Measurements from ENCODE around the gene YBX3. TPM values are rescaled to one million over a fixed set of nuclear protein-coding genes. Genes with fewer than 3 reads are reported as not detected.

YBX3 gene
- total RNA-seq, 2 donors from 2014 or later = 108 to 132 TPM

- no peak for DNase-seq
- H3K27ac Mint-ChIP-seq = no peak overlapping the region
- H3K27me3 Mint-ChIP-seq (ENCODE audit: low read depth) = no peaks in the 10 kb centered on the region
- no peak overlapping the region for H3K4me3 Mint-ChIP-seq
- H3K36me3 Mint-ChIP-seq (ENCODE audit: insufficient read depth in 2 of 2) = peaks cover 9% of the 10 kb centered on the region in 2 donors
- H3K9me3 Mint-ChIP-seq = peaks cover 6 to 9% of the 10 kb centered on the region in 2 donors
- ATAC-seq (replicated peaks in 1 of 2) = no peak
- H3K4me1 Mint-ChIP-seq (ENCODE audit: low read depth) = no peaks in the 10 kb centered on the region
Observed at GRCh38 chr12:10689146-10689545, 34.0 kb downstream of the YBX3 start.

- DNase-seq = no peak
- Mint-ChIP-seq H3K27me3 (ENCODE audit: low read depth) (no peaks in the 10 kb centered on the region), H3K27ac (no peak overlapping the region), H3K4me3 (no peak overlapping the region), H3K36me3 (ENCODE audit: insufficient read depth in 2 of 2) (peaks cover 9% of the 10 kb centered on the region in 2 donors), H3K4me1 (ENCODE audit: low read depth) (no peaks in the 10 kb centered on the region), H3K9me3 (peaks cover 6 to 9% of the 10 kb centered on the region in 2 donors)
- no peak for ATAC-seq (replicated peaks in 1 of 2)
Observed at GRCh38 chr12:10688042-10688441, 35.1 kb downstream of the YBX3 start.

GRCh38 chr12:10673659-10674384 is 49.3 kb downstream of the YBX3 start, which contains the start of gene STYK1:
TSS of gene STYK1 (minus strand) at chr12:10674052. CDS start at chr12:10634618, 39,434 bp downstream.
- Mint-ChIP-seq H3K36me3 (ENCODE audit: insufficient read depth in 2 of 2) (peaks cover 0 to 2% of the 10 kb centered on the region in 2 donors), H3K27me3 (ENCODE audit: low read depth) (peaks cover 71% of the 10 kb centered on the region), H3K4me3 (peak within 1 kb of the TSS; percentile 76 to 86), H3K9me3 (peaks cover 0 to 2% of the 10 kb centered on the region in 2 donors), H3K4me1 (ENCODE audit: low read depth) (peaks cover 38% of the 10 kb centered on the region), H3K27ac (peak within 1 kb of the TSS; percentile 72)
- ATAC-seq (replicated peaks in 1 of 2) (peak; percentile 93), DNase-seq (peak; percentile 71 to 85)

GRCh38 chr12:10672231-10672868 is 50.8 kb downstream of the YBX3 start:
- H3K4me3 Mint-ChIP-seq = peak overlapping the region; percentile 46 to 76
- H3K27me3 Mint-ChIP-seq (ENCODE audit: low read depth) = peaks cover 66% of the 10 kb centered on the region
- DNase-seq (peak in 1 of 2 donors; percentile 20), ATAC-seq (replicated peaks in 1 of 2) (peak in 1 of 2 donors; percentile 48)
- H3K4me1 Mint-ChIP-seq (ENCODE audit: low read depth) = peaks cover 40% of the 10 kb centered on the region
- H3K27ac Mint-ChIP-seq = peak overlapping the region; percentile 8
- H3K9me3 Mint-ChIP-seq = peaks cover 0 to 2% of the 10 kb centered on the region in 2 donors
- peaks cover 0 to 2% of the 10 kb centered on the region in 2 donors for H3K36me3 Mint-ChIP-seq (ENCODE audit: insufficient read depth in 2 of 2)

GRCh38 chr12:10669533-10669932 is 53.6 kb downstream of the YBX3 start:
- Mint-ChIP-seq H3K9me3 (peaks cover 0 to 2% of the 10 kb centered on the region in 2 donors), H3K36me3 (ENCODE audit: insufficient read depth in 2 of 2) (peaks cover 0 to 2% of the 10 kb centered on the region in 2 donors), H3K4me3 (no peak overlapping the region), H3K27ac (no peak overlapping the region), H3K4me1 (ENCODE audit: low read depth) (peaks cover 32% of the 10 kb centered on the region), H3K27me3 (ENCODE audit: low read depth) (peaks cover 53% of the 10 kb centered on the region)
- DNase-seq (no peak), ATAC-seq (replicated peaks in 1 of 2) (no peak)

- peaks cover 0 to 2% of the 10 kb centered on the region in 2 donors for H3K9me3 Mint-ChIP-seq
- H3K27ac Mint-ChIP-seq = no peak overlapping the region
- H3K36me3 Mint-ChIP-seq (ENCODE audit: insufficient read depth in 2 of 2) = peaks cover 0 to 2% of the 10 kb centered on the region in 2 donors
- peak overlapping the region; percentile 73 to 84 for H3K4me3 Mint-ChIP-seq
- peaks cover 44% of the 10 kb centered on the region for H3K27me3 Mint-ChIP-seq (ENCODE audit: low read depth)
- peaks cover 22% of the 10 kb centered on the region for H3K4me1 Mint-ChIP-seq (ENCODE audit: low read depth)
- DNase-seq = no peak
- no peak for ATAC-seq (replicated peaks in 1 of 2)
Observed at GRCh38 chr12:10668526-10668925, 54.6 kb downstream of the YBX3 start.

GRCh38 chr12:10667581-10667980 is 55.5 kb downstream of the YBX3 start:
- H3K9me3 Mint-ChIP-seq = peaks cover 0 to 2% of the 10 kb centered on the region in 2 donors
- peaks cover 13% of the 10 kb centered on the region for H3K4me1 Mint-ChIP-seq (ENCODE audit: low read depth)
- H3K36me3 Mint-ChIP-seq (ENCODE audit: insufficient read depth in 2 of 2) = peaks cover 0 to 2% of the 10 kb centered on the region in 2 donors
- ATAC-seq (replicated peaks in 1 of 2) = no peak
- H3K27me3 Mint-ChIP-seq (ENCODE audit: low read depth) = peaks cover 34% of the 10 kb centered on the region
- peak overlapping the region in 1 of 2 donors; percentile 11 for H3K4me3 Mint-ChIP-seq
- DNase-seq = no peak
- no peak overlapping the region for H3K27ac Mint-ChIP-seq

- Mint-ChIP-seq H3K36me3 (ENCODE audit: insufficient read depth in 2 of 2) (no peaks in the 10 kb centered on the region), H3K27ac (no peak overlapping the region), H3K27me3 (ENCODE audit: low read depth) (peaks cover 29% of the 10 kb centered on the region), H3K9me3 (no peaks in the 10 kb centered on the region), H3K4me1 (ENCODE audit: low read depth) (peaks cover 8% of the 10 kb centered on the region), H3K4me3 (no peak overlapping the region)
- DNase-seq (no peak), ATAC-seq (replicated peaks in 1 of 2) (no peak)
Observed at GRCh38 chr12:10664499-10664898, 58.6 kb downstream of the YBX3 start.

- Mint-ChIP-seq H3K27ac (no peak overlapping the region), H3K36me3 (ENCODE audit: insufficient read depth in 2 of 2) (no peaks in the 10 kb centered on the region), H3K9me3 (no peaks in the 10 kb centered on the region), H3K4me1 (ENCODE audit: low read depth) (peaks cover 7% of the 10 kb centered on the region), H3K27me3 (ENCODE audit: low read depth) (peaks cover 22% of the 10 kb centered on the region), H3K4me3 (no peak overlapping the region)
- no peak for ATAC-seq (replicated peaks in 1 of 2)
- no peak for DNase-seq
Observed at GRCh38 chr12:10663869-10664268, 59.3 kb downstream of the YBX3 start.

GRCh38 chr12:10661338-10661737 is 61.8 kb downstream of the YBX3 start:
- H3K27me3 Mint-ChIP-seq (ENCODE audit: low read depth) = peaks cover 12% of the 10 kb centered on the region
- ATAC-seq (replicated peaks in 1 of 2) (no peak), DNase-seq (no peak)
- no peaks in the 10 kb centered on the region for H3K4me1 Mint-ChIP-seq (ENCODE audit: low read depth)
- H3K36me3 Mint-ChIP-seq (ENCODE audit: insufficient read depth in 2 of 2) = no peaks in the 10 kb centered on the region
- no peak overlapping the region for H3K27ac Mint-ChIP-seq
- H3K4me3 Mint-ChIP-seq = no peak overlapping the region
- H3K9me3 Mint-ChIP-seq = no peaks in the 10 kb centered on the region

- no peak for ATAC-seq (replicated peaks in 1 of 2)
- Mint-ChIP-seq H3K36me3 (ENCODE audit: insufficient read depth in 2 of 2) (no peaks in the 10 kb centered on the region), H3K27me3 (ENCODE audit: low read depth) (no peaks in the 10 kb centered on the region)
Observed at GRCh38 chr12:10654003-10654402, 69.1 kb downstream of the YBX3 start.

GRCh38 chr12:10652192-10652591 is 70.9 kb downstream of the YBX3 start:
- ATAC-seq (replicated peaks in 1 of 2) (no peak), DNase-seq (no peak)
- peaks cover 4 to 5% of the 10 kb centered on the region in 2 donors for H3K9me3 Mint-ChIP-seq
- H3K27ac Mint-ChIP-seq = no peak overlapping the region
- no peak overlapping the region for H3K4me3 Mint-ChIP-seq
- peaks cover 2 to 5% of the 10 kb centered on the region in 2 donors for H3K36me3 Mint-ChIP-seq (ENCODE audit: insufficient read depth in 2 of 2)
- H3K27me3 Mint-ChIP-seq (ENCODE audit: low read depth) = no peaks in the 10 kb centered on the region
- no peaks in the 10 kb centered on the region for H3K4me1 Mint-ChIP-seq (ENCODE audit: low read depth)

More at GRCh38 chr12:10654003-10654402, 69.1 kb downstream of the YBX3 start:
- no peaks in the 10 kb centered on the region for H3K4me1 Mint-ChIP-seq (ENCODE audit: low read depth)
- H3K27ac Mint-ChIP-seq = no peak overlapping the region
- DNase-seq = no peak
- no peak overlapping the region for H3K4me3 Mint-ChIP-seq
- no peaks in the 10 kb centered on the region for H3K9me3 Mint-ChIP-seq

Data from activated T-cell treated with anti-CD3 and anti-CD28 coated beads, Interleukin-2, amount 50 U/mL, for 72 hours (primary cell).